HFF-Myc (cell line): ENCODE measurements around the gene OLFML2A.

Source experiments
- DNase-seq: peaks from one replicate; pipeline ENCODE4 v3.0.0-alpha.2; 2011; ENCODE audit warnings: low read depth; ENCODE audit errors: extremely low read depth
- H3K4me3 ChIP-seq: replicated peaks from 2 replicates; pipeline ENCODE4 v1.5.1; 2011; ENCODE audit warnings: low read depth, mild to moderate bottlenecking, control low read depth, low read length
- TF ChIP-seq, protein P1 (sequence below): IDR thresholded peaks from 2 replicates; pipeline ENCODE4 v1.5.1; 2012; ENCODE audit warnings: mild to moderate bottlenecking, low read depth, low read length, control low read depth; ENCODE audit errors: missing control alignments

Gene OLFML2A

DNA sequence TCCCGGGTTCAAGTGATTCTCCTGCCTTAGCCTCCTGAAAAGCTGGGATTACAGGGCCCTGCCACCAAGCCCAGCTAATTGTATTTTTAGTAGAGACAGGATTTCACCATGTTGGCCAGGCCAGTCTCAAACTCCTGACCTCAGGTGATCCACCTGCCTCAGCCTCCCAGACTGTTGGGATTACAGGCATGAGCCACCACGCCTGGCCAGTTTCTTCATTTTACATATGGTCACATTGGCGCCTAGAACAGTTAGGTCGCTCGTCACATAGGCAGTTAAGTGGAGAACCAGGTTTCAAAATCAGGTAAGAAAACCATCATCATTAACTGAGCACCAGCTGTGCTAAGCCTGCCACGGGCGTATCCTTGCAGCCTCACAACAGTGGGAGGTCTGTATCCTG lies 36.1 kb downstream of the OLFML2A start:
- H3K4me3 ChIP-seq = no peak overlapping the region
- TF ChIP-seq, protein P1, sequence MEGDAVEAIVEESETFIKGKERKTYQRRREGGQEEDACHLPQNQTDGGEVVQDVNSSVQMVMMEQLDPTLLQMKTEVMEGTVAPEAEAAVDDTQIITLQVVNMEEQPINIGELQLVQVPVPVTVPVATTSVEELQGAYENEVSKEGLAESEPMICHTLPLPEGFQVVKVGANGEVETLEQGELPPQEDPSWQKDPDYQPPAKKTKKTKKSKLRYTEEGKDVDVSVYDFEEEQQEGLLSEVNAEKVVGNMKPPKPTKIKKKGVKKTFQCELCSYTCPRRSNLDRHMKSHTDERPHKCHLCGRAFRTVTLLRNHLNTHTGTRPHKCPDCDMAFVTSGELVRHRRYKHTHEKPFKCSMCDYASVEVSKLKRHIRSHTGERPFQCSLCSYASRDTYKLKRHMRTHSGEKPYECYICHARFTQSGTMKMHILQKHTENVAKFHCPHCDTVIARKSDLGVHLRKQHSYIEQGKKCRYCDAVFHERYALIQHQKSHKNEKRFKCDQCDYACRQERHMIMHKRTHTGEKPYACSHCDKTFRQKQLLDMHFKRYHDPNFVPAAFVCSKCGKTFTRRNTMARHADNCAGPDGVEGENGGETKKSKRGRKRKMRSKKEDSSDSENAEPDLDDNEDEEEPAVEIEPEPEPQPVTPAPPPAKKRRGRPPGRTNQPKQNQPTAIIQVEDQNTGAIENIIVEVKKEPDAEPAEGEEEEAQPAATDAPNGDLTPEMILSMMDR = no peak
- no peak for DNase-seq

DNA sequence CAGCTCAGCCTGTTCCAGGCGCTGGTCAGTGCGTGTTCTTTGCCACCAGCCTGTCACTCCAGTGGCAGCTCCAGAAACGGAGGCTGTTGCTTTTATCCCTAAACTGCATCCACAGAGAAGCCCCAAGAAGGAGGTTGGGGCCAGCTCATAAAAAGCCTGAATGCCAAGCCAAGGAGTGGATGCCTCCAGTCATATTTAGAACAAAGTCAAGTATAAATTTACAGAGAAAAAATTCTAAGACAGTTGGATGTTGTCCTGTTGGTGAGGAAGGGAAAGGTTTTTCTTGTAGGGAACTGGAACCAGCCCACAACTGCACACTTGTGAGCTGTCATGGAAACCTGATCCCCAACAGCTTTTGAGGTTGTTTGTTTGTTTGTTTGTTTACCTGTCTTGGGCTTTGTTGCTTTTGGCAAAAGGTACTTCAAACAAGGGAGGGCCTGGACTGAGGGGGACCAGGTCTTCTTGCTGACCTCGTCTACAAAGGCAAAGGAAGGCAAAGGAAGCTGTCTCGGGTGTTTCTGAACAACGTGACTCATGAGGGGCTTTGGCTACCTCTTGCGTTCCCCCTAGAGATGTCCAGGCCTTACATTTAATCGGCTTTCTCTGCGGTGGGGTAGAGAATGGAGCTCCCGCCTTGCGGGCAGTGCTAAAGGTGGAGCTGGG lies 36.7 kb downstream of the OLFML2A start:
- no peak for DNase-seq
- no peak overlapping the region for H3K4me3 ChIP-seq
- TF ChIP-seq, protein P1 = no peak

- H3K4me3 ChIP-seq = no peak overlapping the region
- DNase-seq = no peak
- TF ChIP-seq, protein P1 = no peak
Observed at GRCh38 chr9:124814164-124814535, 37.2 kb downstream of the OLFML2A start.

GRCh38 chr9:124815601-124816000 lies 38.7 kb downstream of the OLFML2A start:
- no peak for DNase-seq
- H3K4me3 ChIP-seq = no peak overlapping the region
- TF ChIP-seq, protein P1 = no peak

- no peak for DNase-seq
- TF ChIP-seq, protein P1 = no peak
- H3K4me3 ChIP-seq = no peak overlapping the region
Observed at GRCh38 chr9:124818431-124819281, 41.7 kb downstream of the OLFML2A start.

DNA sequence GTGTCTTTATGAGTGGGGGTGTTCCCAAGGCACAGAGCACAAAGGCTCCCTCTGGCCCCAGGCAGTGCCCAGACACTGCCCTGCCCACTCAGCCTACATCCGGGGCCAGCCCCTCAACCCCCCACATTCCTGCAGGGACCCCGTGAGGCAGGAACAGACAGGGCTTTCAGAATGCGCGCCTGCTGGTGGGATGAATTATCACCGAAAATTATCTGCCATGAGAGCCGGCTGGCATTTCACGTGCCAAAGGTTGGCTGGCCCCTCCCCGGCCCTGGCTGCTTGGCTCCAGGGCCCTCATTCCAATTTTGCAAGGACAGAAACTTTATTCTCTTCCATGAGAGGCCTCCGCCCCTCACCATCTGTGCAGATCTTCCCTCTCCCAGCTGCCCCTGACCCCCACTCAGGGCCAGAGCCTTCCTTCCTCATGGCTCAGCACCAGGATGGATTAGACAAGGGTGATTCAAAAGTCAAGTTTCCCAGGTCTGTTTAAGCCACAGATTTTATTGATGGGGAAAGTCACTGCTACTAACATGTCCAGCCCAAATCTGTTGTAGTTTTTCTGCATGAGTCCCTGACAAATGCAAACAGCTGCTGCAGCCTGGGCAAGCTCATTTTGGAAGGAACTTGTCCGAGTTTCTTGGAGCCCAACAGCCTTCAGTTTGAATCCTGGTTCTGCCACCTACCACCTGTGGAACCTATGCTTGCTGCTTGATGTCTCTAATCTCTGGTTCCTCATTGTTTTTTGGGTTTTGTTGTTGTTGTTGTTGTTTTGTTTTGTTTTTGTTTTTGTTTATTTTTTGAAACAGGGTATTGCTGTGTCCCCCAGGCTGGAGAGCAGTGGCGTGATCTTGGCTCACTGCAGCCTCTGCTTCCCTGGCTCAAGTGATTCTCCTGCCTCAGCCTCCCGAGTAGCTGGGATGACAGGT lies 44.0 kb downstream of the OLFML2A start:
- no peak overlapping the region for H3K4me3 ChIP-seq
- no peak for DNase-seq
- TF ChIP-seq, protein P1 = no peak
